GM18867 (cell line): ENCODE data around the gene TRAF2.

Experiments
- ATAC-seq: cut with Tn5 transposase; IDR thresholded peaks from one replicate; pipeline ENCODE4 v1.9.1; 2021; ENCODE audit warnings: mild to moderate bottlenecking, moderate library complexity; ENCODE audit not compliant: unreplicated experiment

The TRAF2 gene

DNA sequence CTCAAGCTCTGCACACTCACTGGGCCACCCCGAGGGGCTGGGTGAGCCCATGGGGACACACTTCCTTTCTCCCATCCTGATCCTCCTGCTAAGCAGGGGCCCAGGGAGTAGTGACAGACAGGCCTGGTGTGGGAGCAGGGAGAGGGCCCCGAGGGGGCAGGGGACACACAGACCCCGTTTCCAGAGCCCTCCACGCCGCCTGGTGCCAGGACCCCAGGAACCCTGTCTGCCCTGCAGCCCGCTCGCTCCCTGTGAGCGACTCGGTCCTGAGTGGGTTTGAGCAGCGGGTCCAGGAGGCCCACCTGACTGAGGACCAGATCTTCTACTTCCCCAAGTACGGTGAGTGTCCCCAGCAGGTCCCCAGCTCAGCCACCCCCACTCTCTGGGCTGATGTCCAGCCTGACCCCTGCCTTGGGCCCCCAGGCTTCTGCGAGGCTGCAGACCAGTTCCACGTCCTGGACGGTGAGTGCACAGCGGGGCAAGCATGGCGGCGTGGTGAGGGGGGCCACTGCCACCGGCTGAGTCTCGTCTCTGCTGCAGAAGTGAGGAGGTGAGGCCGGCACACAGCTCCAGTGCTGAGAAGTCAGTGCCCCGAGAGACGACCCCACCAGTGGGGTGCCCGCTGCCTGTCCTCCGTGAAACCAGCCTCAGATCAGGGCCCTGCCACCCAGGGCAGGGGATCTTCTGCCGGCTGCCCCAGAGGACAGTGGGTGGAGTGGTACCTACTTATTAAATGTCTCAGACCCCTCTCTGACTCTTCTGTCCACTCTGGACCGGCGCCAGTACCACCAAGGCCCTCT is 60.1 kb downstream of the TRAF2 start:
- no peak for ATAC-seq

DNA sequence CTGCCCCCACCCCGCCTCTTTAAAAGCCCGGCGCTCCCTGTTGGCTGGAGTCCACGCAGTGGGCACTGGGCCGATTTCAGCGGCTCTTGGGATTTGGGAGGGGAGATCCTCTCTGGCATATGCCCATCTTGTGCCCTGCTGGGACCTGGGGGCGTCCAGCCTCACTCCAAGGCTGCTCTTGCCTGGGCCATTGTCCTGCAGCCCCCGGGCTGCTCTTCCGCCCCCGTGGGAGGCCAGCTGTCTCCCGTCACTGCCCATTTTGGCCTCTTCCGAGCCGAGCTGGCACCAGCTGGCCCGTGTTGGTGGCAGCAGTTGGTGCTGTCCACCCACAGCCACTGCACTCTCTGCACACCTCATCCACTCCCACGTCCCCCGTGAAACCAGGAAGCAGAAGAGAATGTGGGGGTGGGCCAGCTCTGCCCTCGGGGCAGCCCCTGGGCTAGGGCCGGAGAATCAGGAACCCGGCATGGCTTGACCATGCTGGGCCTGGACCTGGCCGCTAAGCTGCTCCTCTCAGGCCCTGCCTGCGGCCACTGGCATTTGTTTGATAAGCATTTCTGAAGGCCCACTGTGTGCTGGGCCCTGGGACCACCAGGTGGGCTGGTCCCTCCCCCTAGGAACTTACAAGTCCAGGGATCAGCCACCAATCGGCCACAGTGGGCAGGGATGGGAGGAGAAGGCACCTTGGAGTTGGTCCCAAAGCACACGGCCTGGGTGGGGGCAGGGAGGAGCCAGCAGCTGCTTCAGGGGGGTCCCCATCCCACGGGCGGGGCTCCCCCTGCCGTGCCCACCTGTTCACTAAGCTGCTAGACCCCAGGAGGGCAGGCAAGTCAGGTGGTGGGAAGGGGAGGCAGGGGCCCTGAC is 60.9 kb downstream of the TRAF2 start:
- ATAC-seq, result no peak

- ATAC-seq, result no peak
These were observed 61.7 kb downstream of the TRAF2 start for GRCh38 chr9:136947955-136948510.

- ATAC-seq, result no peak
These were observed 63.0 kb downstream of the TRAF2 start for GRCh38 chr9:136949239-136949816.

DNA sequence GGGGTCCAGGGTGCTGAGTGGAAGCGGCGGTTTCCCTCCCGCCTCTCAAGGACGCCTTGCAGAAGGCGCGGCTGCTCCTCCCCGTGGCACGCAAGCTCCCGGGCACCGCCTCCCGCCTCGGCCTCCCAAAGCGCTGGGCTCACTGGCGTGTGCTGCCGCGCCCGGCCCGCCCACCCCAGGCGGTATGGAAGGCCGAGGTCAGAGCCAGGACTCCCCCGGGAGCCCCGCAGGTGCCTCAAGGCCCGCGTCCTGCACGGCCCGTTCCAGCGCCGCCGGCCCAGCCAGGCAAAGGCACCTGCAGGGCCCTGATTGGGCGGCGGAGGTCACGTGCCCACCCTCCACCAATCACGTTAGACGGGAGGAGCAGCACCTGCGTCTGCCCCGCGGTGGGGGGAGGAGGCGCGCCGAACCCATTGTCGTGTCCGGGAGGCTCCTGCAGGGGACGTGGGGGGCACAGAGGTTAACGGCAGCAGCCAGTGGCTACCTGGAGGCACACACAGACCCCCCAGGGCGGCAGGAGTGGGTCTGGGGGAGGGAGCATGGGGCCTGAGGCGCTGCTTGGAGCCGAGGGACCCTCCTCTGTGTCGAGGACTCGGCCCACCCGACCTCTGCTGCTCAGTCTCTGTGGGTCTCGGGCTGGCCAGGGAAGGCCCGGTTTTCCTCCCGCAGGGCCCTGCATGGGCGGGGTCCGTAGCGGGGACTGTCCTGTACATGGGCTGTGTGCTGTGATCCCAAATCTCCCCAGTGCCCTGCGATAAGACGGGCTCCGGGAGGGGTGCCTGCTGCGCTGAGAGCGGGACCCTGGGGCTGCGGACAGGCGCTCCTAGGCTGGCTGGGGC is 63.7 kb downstream of the TRAF2 start:
- peak; percentile 73 for ATAC-seq

GRCh38 chr9:136950656-136951276 is 64.5 kb downstream of the TRAF2 start:
- no peak for ATAC-seq

GRCh38 chr9:136951541-136952320 is 65.4 kb downstream of the TRAF2 start, which contains the start of gene LCN12:
LCN12 (plus strand) TSS chr9:136952273; CDS start chr9:136952328, 55 bp downstream.
- ATAC-seq, result no peak

DNA sequence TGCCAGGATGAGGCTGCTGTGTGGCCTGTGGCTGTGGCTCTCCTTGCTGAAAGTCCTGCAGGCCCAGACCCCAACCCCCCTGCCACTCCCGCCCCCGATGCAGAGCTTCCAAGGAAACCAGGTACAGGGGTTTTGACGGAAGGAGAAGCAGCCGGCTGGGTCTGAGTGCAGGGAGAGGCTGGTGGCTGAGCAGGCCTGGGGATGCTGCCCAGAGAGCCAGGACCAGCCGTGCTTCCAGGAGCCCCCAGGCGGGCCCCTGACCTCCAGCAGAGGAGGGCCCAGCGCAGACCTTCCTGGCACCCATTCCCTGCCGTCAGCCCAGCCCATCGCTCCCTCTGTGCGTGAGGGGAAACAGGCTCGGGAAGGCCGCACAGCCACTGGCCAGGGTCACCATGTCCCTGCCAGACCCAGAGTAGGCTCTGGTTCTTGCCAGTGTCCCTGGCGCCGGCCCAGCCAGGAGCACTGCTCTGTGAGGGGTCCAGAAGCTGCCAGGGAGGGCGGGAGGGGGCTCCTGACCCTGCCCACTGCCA is 66.1 kb downstream of the TRAF2 start:
- ATAC-seq, result no peak

DNA sequence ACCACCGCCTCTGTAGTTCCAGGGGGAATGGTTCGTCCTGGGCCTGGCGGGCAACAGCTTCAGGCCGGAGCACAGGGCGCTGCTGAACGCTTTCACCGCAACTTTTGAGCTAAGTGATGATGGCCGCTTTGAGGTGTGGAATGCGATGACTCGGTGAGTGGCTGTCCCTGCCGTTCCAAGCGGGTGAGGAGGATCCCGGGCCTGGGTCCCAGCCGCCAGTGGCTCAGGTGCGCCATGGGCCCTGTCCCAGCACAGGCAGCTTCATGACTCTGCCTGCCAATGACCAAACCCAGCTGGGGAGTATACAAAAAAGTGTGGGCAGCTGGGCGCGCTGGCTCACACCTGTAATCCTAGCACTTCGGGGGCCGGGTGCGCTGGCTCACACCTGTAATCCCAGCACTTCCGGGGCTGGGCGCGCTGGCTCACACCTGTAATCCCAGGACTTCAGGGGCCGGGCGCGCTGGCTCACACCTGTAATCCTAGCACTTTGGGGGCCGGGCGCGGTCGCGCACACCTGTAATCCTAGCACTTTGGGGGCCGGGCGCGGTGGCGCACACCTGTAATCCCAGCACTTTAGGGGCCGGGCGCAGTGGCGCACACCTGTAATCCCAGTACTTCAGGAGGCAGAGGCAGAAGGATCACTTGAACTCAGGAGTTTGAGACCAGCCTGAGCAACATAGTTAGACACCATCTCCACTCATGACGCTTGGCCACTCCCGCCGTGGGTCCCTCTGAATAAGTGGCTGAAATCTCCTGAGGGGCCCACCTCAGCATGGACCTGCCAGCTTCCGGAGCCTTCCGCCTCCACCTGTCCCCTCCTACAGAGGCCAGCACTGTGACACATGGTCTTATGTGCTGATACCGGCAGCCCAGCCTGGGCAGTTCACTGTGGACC is 66.8 kb downstream of the TRAF2 start:
- ATAC-seq, result no peak

GRCh38 chr9:136953771-136954269 is 67.5 kb downstream of the TRAF2 start:
- ATAC-seq, result no peak

GRCh38 chr9:136954270-136955083 is 68.2 kb downstream of the TRAF2 start:
- ATAC-seq, result no peak

- ATAC-seq, result no peak
These were observed 69.1 kb downstream of the TRAF2 start for GRCh38 chr9:136955202-136955942.

GRCh38 chr9:136955943-136956335 is 69.6 kb downstream of the TRAF2 start:
- ATAC-seq, result no peak

DNA sequence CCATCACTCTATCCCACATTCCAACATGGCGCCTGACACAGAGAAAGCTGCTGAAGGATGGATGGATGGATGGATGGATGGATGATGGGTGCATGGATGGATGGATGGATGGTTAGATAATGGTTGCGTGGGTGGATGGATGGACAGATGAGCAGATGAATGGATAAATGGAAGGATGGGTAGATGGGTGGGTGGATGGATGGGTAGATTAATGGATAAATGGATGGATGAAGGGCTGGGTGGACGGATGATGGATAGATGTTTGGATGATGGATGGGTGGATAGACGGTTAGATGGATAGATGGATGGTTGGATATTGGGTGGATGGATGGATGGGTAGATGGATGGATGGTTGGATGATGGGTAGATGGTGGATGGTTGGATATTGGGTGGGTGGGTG is 70.3 kb downstream of the TRAF2 start:
- no peak for ATAC-seq

DNA sequence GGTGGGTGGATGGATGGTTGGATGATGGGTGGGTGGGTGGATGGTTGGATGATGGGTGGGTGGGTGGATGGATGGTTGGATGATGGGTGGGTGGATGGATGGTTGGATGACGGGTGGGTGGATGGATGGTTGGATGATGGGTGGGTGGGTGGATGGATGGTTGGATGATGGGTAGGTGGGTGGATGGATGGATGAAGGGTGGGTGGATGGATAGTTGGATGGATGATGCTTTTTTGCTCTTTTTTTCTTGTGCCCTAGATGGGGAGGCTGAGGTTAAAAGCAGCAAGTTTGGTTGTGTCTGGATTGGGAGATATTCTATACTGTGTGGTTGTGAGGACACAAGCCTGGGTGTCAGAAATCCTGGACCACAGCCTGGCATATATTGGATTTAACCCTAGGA is 71.1 kb downstream of the TRAF2 start:
- ATAC-seq, result no peak

DNA sequence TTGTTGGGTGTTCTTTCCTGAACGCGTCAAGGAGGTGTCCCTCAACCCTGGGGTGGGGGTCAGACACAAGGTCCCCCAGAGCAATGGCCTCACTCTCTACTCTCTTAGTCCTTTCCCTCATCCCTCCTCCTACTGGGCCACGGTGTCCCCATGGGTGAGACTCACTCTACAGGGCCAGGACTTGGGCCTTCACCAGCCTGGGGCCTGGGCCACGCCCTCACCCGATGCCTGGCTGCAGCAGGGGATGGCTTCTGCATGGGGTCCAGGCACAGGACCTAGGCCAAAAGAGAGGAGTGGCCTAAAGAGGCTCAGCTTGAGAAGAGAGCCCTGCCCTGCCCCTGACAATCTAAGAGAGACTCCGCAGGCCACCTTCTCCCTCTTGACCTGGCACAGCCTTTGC is 71.6 kb downstream of the TRAF2 start:
- ATAC-seq, result no peak
